Upper lobe of left lung (tissue), 4 donors: ENCODE results near the gene ST14.

Experiments
- CTCF ChIP-seq, 6 experiments: fragments of 450-650 bp in 4 of 6; fragments of 200-600 bp in 2 of 6; sonication (generic) in 2 of 6; IDR thresholded peaks; one replicate each; pipeline ENCODE4 v1.5.1; 2016 to 2019; ENCODE audit warnings: antibody characterized with exemption in 6 of 6
- POLR2AphosphoS5 ChIP-seq, 2 donors: sonication (generic); formaldehyde crosslinking; IDR thresholded peaks; one replicate each; pipeline ENCODE4 v1.5.1; 2017; ENCODE audit warnings: antibody characterized with exemption in 2 of 2

- TF ChIP-seq POLR2AphosphoS5 (IDR thresholded peaks at IDR 0.05) (no peak), CTCF (IDR thresholded peaks at IDR 0.05) (no peak)
Observed at GRCh38 chr11:130219148-130219547, 59.6 kb downstream of the ST14 start.
